Hepatocyte (in vitro differentiated cells): Measurements from ENCODE around the gene IDH2. TPM values are rescaled to one million over a fixed set of nuclear protein-coding genes. Genes with fewer than 3 reads are reported as not detected.

Source experiments
- DNase-seq: peaks from one replicate; pipeline ENCODE4 v3.0.0-alpha.2; 2016; ENCODE audit warnings: low spot score
- H2AFZ ChIP-seq: fragments of 200-600 bp; sonication (generic); 2 replicates; pipeline ENCODE4 v1.6.0; 2016; ENCODE audit warnings: antibody characterized with exemption, mild to moderate bottlenecking
- H3K27ac ChIP-seq: fragments of 200-600 bp; sonication (generic); 2 replicates; pipeline ENCODE4 v1.5.1; 2016; ENCODE audit warnings: mild to moderate bottlenecking
- H3K27me3 ChIP-seq: fragments of 200-600 bp; sonication (generic); 2 replicates; pipeline ENCODE4 v1.6.1; 2016
- H3K36me3 ChIP-seq: fragments of 200-600 bp; sonication (generic); replicated peaks from 2 replicates; pipeline ENCODE4 v1.5.1; 2016; ENCODE audit warnings: low read depth; ENCODE audit not compliant: insufficient read depth
- H3K4me1 ChIP-seq: fragments of 200-600 bp; sonication (generic); 2 replicates; pipeline ENCODE4 v1.5.1; 2016; ENCODE audit warnings: mild to moderate bottlenecking, moderate library complexity; ENCODE audit not compliant: insufficient read depth
- H3K4me2 ChIP-seq: fragments of 200-600 bp; sonication (generic); 2 replicates; pipeline ENCODE4 v1.6.0; 2016
- H3K4me3 ChIP-seq: fragments of 200-600 bp; sonication (generic); 2 replicates; pipeline ENCODE4 v1.5.1; 2016; ENCODE audit warnings: mild to moderate bottlenecking
- H3K79me2 ChIP-seq: fragments of 200-600 bp; sonication (generic); 2 replicates; pipeline ENCODE4 v1.6.0; 2017; ENCODE audit warnings: mild to moderate bottlenecking
- H3K9me2 ChIP-seq: fragments of 200-600 bp; sonication (generic); replicated peaks from 2 replicates; pipeline ENCODE4 v1.6.0; 2017; ENCODE audit warnings: mild to moderate bottlenecking; ENCODE audit not compliant: insufficient read depth
- H3K9me3 ChIP-seq: fragments of 200-600 bp; sonication (generic); 2 replicates; pipeline ENCODE4 v1.5.1; 2016; ENCODE audit warnings: low read depth, mild to moderate bottlenecking
- H4K20me1 ChIP-seq: fragments of 200-600 bp; sonication (generic); 2 replicates; pipeline ENCODE4 v1.6.0; 2016; ENCODE audit warnings: mild to moderate bottlenecking; ENCODE audit not compliant: insufficient read depth, poor library complexity, severe bottlenecking
- EZH2 ChIP-seq: fragments of 200-600 bp; sonication (generic); IDR thresholded peaks from 2 replicates; pipeline ENCODE4 v1.6.1; 2016; ENCODE audit warnings: antibody characterized with exemption, mild to moderate bottlenecking, borderline replicate concordance
- EZH2phosphoT487 ChIP-seq: fragments of 200-600 bp; sonication (generic); IDR thresholded peaks from one replicate; pipeline ENCODE4 v1.6.1; 2018; ENCODE audit warnings: antibody characterized with exemption, mild to moderate bottlenecking, low read depth, moderate library complexity; ENCODE audit not compliant: unreplicated experiment, severe bottlenecking
- WGBS: methylation state at CpG from one replicate; pipeline ENCODE4 v1.1.6; 2016; ENCODE audit warnings: low lambda C conversion rate; ENCODE audit errors: missing lambda C conversion rate; 5-methylcytosine and 5-hydroxymethylcytosine counted together
- polyA plus RNA-seq: library from polyadenylated mRNA; unstranded; fragments of >200 nt; fragmentation: Nextera tagmentation; extraction: Ambion mirVana; gene quantifications from 2 replicates; pipeline ENCODE4 v1.2.1, GENCODE V29; 2016
- total RNA-seq: library from RNA; depleted of rRNA; stranded (reverse); fragments of >200 nt; gene quantifications from 2 replicates; pipeline ENCODE4 v1.2.3, GENCODE V29; 2014
- TF ChIP-seq, protein P1 (sequence below): fragments of 200-600 bp; sonication (generic); IDR thresholded peaks from 2 replicates; pipeline ENCODE4 v1.5.1; 2016; ENCODE audit warnings: antibody characterized with exemption, mild to moderate bottlenecking; ENCODE audit not compliant: poor library complexity

Gene IDH2
- total and polyA plus RNA-seq, 2 experiments from 2014 or later = 163 to 327 TPM

- Histone ChIP-seq H3K9me2 (no peaks in the 10 kb centered on the region), H4K20me1 (no peaks in the 10 kb centered on the region), H3K36me3 (no peaks in the 10 kb centered on the region), H3K79me2 (no peaks in the 10 kb centered on the region), H2AFZ (no peak overlapping the region), H3K4me1 (peaks cover 4% of the 10 kb centered on the region), H3K9me3 (no peaks in the 10 kb centered on the region), H3K27me3 (no peaks in the 10 kb centered on the region), H3K4me3 (no peak overlapping the region), H3K27ac (no peak overlapping the region), H3K4me2 (no peak overlapping the region)
- WGBS = 86% methylated on average over 11 of the region's 11 CpGs
- TF ChIP-seq EZH2phosphoT487 (no peak), EZH2 (no peak)
- TF ChIP-seq, protein P1, sequence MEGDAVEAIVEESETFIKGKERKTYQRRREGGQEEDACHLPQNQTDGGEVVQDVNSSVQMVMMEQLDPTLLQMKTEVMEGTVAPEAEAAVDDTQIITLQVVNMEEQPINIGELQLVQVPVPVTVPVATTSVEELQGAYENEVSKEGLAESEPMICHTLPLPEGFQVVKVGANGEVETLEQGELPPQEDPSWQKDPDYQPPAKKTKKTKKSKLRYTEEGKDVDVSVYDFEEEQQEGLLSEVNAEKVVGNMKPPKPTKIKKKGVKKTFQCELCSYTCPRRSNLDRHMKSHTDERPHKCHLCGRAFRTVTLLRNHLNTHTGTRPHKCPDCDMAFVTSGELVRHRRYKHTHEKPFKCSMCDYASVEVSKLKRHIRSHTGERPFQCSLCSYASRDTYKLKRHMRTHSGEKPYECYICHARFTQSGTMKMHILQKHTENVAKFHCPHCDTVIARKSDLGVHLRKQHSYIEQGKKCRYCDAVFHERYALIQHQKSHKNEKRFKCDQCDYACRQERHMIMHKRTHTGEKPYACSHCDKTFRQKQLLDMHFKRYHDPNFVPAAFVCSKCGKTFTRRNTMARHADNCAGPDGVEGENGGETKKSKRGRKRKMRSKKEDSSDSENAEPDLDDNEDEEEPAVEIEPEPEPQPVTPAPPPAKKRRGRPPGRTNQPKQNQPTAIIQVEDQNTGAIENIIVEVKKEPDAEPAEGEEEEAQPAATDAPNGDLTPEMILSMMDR = no peak
- DNase-seq = no peak
These were observed 21.4 kb downstream of the IDH2 start for GRCh38 chr15:90080818-90081393.

DNA sequence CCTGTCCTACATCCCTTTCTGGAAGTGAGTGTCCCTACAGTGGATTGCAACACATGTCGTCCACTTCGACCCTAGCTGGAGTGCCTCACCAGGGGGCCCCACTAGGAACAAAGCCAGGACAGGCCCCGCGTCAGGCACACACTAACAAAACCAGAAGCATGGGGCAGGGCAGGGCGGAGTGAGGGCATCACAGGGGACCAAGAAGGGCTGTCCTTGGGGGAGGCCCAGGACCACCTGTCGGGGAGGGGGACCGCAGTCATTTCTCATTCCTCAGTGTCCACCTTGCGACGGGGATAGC is 21.9 kb downstream of the IDH2 start:
- Histone ChIP-seq H3K4me1 (peaks cover 9% of the 10 kb centered on the region), H3K27me3 (no peaks in the 10 kb centered on the region), H3K9me3 (no peaks in the 10 kb centered on the region), H3K36me3 (no peaks in the 10 kb centered on the region), H3K4me3 (no peak overlapping the region), H3K4me2 (no peak overlapping the region), H4K20me1 (no peaks in the 10 kb centered on the region), H3K27ac (no peak overlapping the region), H3K79me2 (no peaks in the 10 kb centered on the region), H2AFZ (no peak overlapping the region), H3K9me2 (no peaks in the 10 kb centered on the region)
- 78% methylated on average over 9 of the region's 9 CpGs for WGBS
- no peak for DNase-seq
- TF ChIP-seq, protein P1 = no peak
- no peak for TF ChIP-seq EZH2
- no peak for TF ChIP-seq EZH2phosphoT487

GRCh38 chr15:90079619-90080457 is 22.4 kb downstream of the IDH2 start:
- Histone ChIP-seq H4K20me1 (no peaks in the 10 kb centered on the region), H3K36me3 (no peaks in the 10 kb centered on the region), H2AFZ (no peak overlapping the region), H3K4me1 (peaks cover 9% of the 10 kb centered on the region), H3K4me2 (no peak overlapping the region), H3K27ac (no peak overlapping the region), H3K9me3 (no peaks in the 10 kb centered on the region), H3K9me2 (no peaks in the 10 kb centered on the region), H3K27me3 (no peaks in the 10 kb centered on the region), H3K79me2 (no peaks in the 10 kb centered on the region), H3K4me3 (no peak overlapping the region)
- 95% methylated on average over 28 of the region's 28 CpGs for WGBS
- no peak for TF ChIP-seq EZH2
- TF ChIP-seq, protein P1 = no peak
- TF ChIP-seq EZH2phosphoT487 = no peak
- no peak for DNase-seq
